Measurements from ENCODE around the gene SMIM5. TPM values are rescaled to one million over a fixed set of nuclear protein-coding genes. Genes with fewer than 3 reads are reported as not detected.

Gene SMIM5
- total and polyA plus RNA-seq, 8 donors, result 0.58 to 29.5 (median 7.9) TPM; not detected in 2

GRCh38 chr17:75594499-75595283 is 38.5 kb upstream of the SMIM5 start:
- no peaks in the 10 kb centered on the region for H3K9me3 ChIP-seq
- peaks cover 3 to 15% (median 7%) of the 10 kb centered on the region in 4 donors for H3K4me1 ChIP-seq
- DNase-seq, result peak in 1 of 2 donors; percentile 9
- WGBS, 5 donors, result 75 to 86% (median 82%) methylated on average over 26 to 28 of the region's 28 CpGs
- TF ChIP-seq POLR2AphosphoS5 (IDR thresholded peaks at IDR 0.05) (no peak), CTCF (IDR thresholded peaks at IDR 0.05) (no peak), POLR2A (IDR thresholded peaks at IDR 0.05) (no peak), EP300 (IDR thresholded peaks at IDR 0.05) (no peak)
- H3K36me3 ChIP-seq, result peaks cover 0 to 7% (median 4%) of the 10 kb centered on the region in 4 donors
- H3K27ac ChIP-seq, result no peak overlapping the region
- intact Hi-C loops (cut with DNase I; ENCODE audit: low total_unique reads), result loop anchor here (10.0 kb wide), 1 partner anchor 170 kb away; no protein-coding TSS in a partner anchor
- no peak overlapping the region for H3K4me3 ChIP-seq
- H3K27me3 ChIP-seq, result no peaks in the 10 kb centered on the region

- Histone ChIP-seq H3K27ac (no peak overlapping the region), H3K36me3 (peaks cover 0 to 7% (median 4%) of the 10 kb centered on the region in 4 donors), H3K9me3 (no peaks in the 10 kb centered on the region), H3K4me3 (no peak overlapping the region), H3K4me1 (peaks cover 0 to 7% (median under 1%) of the 10 kb centered on the region in 4 donors), H3K27me3 (no peaks in the 10 kb centered on the region)
- intact Hi-C loops (cut with DNase I; ENCODE audit: low total_unique reads), result loop anchor here (10.0 kb wide), 1 partner anchor 171 kb away; no protein-coding TSS in a partner anchor
- peak in 1 of 2 donors; percentile 5 for DNase-seq
- WGBS, 5 donors, result 76 to 86% (median 79%) methylated on average over 10 to 13 of the region's 13 CpGs
- TF ChIP-seq CTCF (IDR thresholded peaks at IDR 0.05) (no peak), POLR2A (IDR thresholded peaks at IDR 0.05) (no peak), EP300 (IDR thresholded peaks at IDR 0.05) (no peak)
Observed at GRCh38 chr17:75595284-75595919, 37.8 kb upstream of the SMIM5 start.

- DNase-seq, result no peak
- no peaks in the 10 kb centered on the region for H3K27me3 ChIP-seq
- peaks cover 0 to 2% (median 0%) of the 10 kb centered on the region in 4 donors for H3K4me1 ChIP-seq
- no peaks in the 10 kb centered on the region for H3K9me3 ChIP-seq
- H3K4me3 ChIP-seq, result no peak overlapping the region
- TF ChIP-seq EP300 (IDR thresholded peaks at IDR 0.05), result no peak
- no peak for TF ChIP-seq POLR2AphosphoS5 (IDR thresholded peaks at IDR 0.05)
- TF ChIP-seq CTCF (IDR thresholded peaks at IDR 0.05), result no peak
- TF ChIP-seq POLR2A (IDR thresholded peaks at IDR 0.05), result no peak
- peaks cover 0 to 7% (median 4%) of the 10 kb centered on the region in 4 donors for H3K36me3 ChIP-seq
- WGBS, 5 donors, result 70 to 87% (median 82%) methylated on average over 6 of the region's 6 CpGs
- intact Hi-C loops (cut with DNase I; ENCODE audit: low total_unique reads), result loop anchor here (10.0 kb wide), 1 partner anchor 171 kb away; no protein-coding TSS in a partner anchor
- H3K27ac ChIP-seq, result no peak overlapping the region
Observed at GRCh38 chr17:75595920-75596313, 37.3 kb upstream of the SMIM5 start.

GRCh38 chr17:75596320-75597087 is 36.7 kb upstream of the SMIM5 start:
- Histone ChIP-seq H3K27me3 (no peaks in the 10 kb centered on the region), H3K36me3 (peaks cover 0 to 7% (median 2%) of the 10 kb centered on the region in 4 donors), H3K4me1 (no peaks in the 10 kb centered on the region), H3K4me3 (no peak overlapping the region), H3K27ac (no peak overlapping the region), H3K9me3 (no peaks in the 10 kb centered on the region)
- intact Hi-C loops (cut with DNase I; ENCODE audit: low total_unique reads), result loop anchor here (10.0 kb wide), 1 partner anchor 172 kb away; no protein-coding TSS in a partner anchor
- no peak for DNase-seq
- WGBS, 5 donors, result 80 to 96% (median 91%) methylated on average over 5 to 17 of the region's 17 CpGs
- TF ChIP-seq CTCF (IDR thresholded peaks at IDR 0.05) (no peak), POLR2AphosphoS5 (IDR thresholded peaks at IDR 0.05) (no peak), POLR2A (IDR thresholded peaks at IDR 0.05) (no peak), EP300 (IDR thresholded peaks at IDR 0.05) (no peak)
